ENCODE data around the gene TRIM72.

TRIM72 gene

DNA sequence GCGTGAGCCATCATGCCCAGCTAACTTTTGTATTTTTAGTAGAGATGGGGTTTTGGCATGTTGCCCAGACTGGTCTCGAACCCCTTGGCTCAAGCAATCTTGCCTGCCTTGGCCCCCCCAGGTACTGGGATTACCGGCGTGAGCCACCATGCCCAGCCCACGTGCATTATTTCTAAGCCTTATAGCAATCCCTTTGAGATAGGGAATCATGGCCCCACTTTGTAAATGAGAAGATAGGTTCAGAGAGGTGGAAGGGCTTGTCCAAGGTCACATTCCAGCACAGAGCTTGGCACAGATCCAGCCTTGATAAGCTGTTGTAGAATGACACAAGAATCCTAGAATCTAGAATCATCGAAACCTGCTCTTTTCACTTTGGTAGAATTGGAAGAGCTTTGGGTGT, 7.1 kb upstream of the TRIM72 start:
- Histone ChIP-seq H3K9me2 (replicated peaks; ENCODE audit: control insufficient read depth, low read length) (no peaks in the 10 kb centered on the region), H3K27ac (ENCODE audit: low read depth, low read length) (no peak overlapping the region), H4K20me1 (ENCODE audit: control insufficient read depth, insufficient read depth, low read depth, low read length) (no peaks in the 10 kb centered on the region; the same call in none of the 2 replicates), H3K36me3 (ENCODE audit: control insufficient read depth, low read length) (no peaks in the 10 kb centered on the region), H3K27me3 (ENCODE audit: control insufficient read depth, low read length) (peaks cover 42% of the 10 kb centered on the region), H3K79me2 (ENCODE audit: control insufficient read depth, low read length) (no peaks in the 10 kb centered on the region), H3F3A (ENCODE audit: control insufficient read depth, insufficient read depth) (peaks cover 4% of the 10 kb centered on the region; the same call in 1 of the 2 replicates), H3K4me2 (ENCODE audit: low read length) (no peak overlapping the region), H3K4me1 (ENCODE audit: control insufficient read depth, low read length) (peaks cover 14% of the 10 kb centered on the region), H3K9me3 (ENCODE audit: control insufficient read depth, insufficient read depth, low read length) (no peaks in the 10 kb centered on the region), H3K4me3 (ENCODE audit: low read length) (no peak overlapping the region)
- TF ChIP-seq EZH2phosphoT487 (IDR thresholded peaks at IDR 0.05; ENCODE audit: borderline replicate concordance, low read length) (no peak), CTCF (IDR thresholded peaks at IDR 0.05; ENCODE audit: low read depth, low read length, poor library complexity, severe bottlenecking) (no peak)

DNA sequence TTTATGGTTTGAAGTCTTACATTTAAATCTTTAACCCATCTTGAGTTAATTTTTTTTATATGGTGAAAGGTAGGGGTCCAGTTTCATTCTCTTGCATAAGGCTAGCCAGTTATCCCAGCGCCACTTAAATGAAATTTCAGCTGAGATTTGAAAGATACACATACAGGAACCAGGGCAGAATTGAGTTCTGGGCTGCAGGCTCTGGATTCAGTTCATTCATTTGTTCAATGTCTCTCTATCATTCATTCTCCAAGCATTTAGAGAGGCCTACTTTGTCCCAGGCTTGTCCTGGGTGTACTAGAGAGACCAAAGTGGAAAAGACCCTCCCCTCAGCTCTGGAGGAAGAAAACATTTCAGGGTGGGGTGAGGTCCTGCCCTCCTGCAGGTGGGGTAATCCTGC, 577 bp upstream of the TRIM72 start:
- no peak for TF ChIP-seq CTCF (IDR thresholded peaks at IDR 0.05; ENCODE audit: low read depth, low read length, poor library complexity, severe bottlenecking)
- TF ChIP-seq EZH2phosphoT487 (IDR thresholded peaks at IDR 0.05; ENCODE audit: borderline replicate concordance, low read length): no peak
- Histone ChIP-seq H3K79me2 (ENCODE audit: control insufficient read depth, low read length) (no peaks in the 10 kb centered on the region), H3K4me1 (ENCODE audit: control insufficient read depth, low read length) (no peaks in the 10 kb centered on the region), H3K9me3 (ENCODE audit: control insufficient read depth, insufficient read depth, low read length) (no peaks in the 10 kb centered on the region), H3F3A (ENCODE audit: control insufficient read depth, insufficient read depth) (no peaks in the 10 kb centered on the region), H3K4me2 (ENCODE audit: low read length) (no peak overlapping the region), H3K36me3 (ENCODE audit: control insufficient read depth, low read length) (no peaks in the 10 kb centered on the region), H3K9me2 (replicated peaks; ENCODE audit: control insufficient read depth, low read length) (no peaks in the 10 kb centered on the region), H3K4me3 (ENCODE audit: low read length) (no peak overlapping the region), H4K20me1 (ENCODE audit: control insufficient read depth, insufficient read depth, low read depth, low read length) (no peaks in the 10 kb centered on the region; the same call in 1 of the 2 replicates), H3K27me3 (ENCODE audit: control insufficient read depth, low read length) (peaks cover 37% of the 10 kb centered on the region), H3K27ac (ENCODE audit: low read depth, low read length) (no peak overlapping the region)

DNA sequence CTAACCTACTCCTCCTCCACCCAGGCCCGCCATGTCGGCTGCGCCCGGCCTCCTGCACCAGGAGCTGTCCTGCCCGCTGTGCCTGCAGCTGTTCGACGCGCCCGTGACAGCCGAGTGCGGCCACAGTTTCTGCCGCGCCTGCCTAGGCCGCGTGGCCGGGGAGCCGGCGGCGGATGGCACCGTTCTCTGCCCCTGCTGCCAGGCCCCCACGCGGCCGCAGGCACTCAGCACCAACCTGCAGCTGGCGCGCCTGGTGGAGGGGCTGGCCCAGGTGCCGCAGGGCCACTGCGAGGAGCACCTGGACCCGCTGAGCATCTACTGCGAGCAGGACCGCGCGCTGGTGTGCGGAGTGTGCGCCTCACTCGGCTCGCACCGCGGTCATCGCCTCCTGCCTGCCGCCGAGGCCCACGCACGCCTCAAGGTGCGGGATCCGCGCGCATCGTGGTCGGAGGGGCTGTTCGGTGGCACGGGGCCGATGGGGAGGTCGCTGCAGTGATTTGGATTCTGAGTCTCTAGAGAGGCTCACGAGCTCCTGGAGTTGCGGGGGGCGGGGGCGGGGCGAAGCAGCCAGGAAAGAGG, 878 bp downstream of the TRIM72 start:
- Histone ChIP-seq H3K79me2 (ENCODE audit: control insufficient read depth, low read length) (no peaks in the 10 kb centered on the region), H3K4me3 (ENCODE audit: low read length) (no peak overlapping the region), H3K9me3 (ENCODE audit: control insufficient read depth, insufficient read depth, low read length) (no peaks in the 10 kb centered on the region), H3K27me3 (ENCODE audit: control insufficient read depth, low read length) (peaks cover 37% of the 10 kb centered on the region), H3K4me1 (ENCODE audit: control insufficient read depth, low read length) (no peaks in the 10 kb centered on the region), H3K9me2 (replicated peaks; ENCODE audit: control insufficient read depth, low read length) (no peaks in the 10 kb centered on the region), H3K27ac (ENCODE audit: low read depth, low read length) (no peak overlapping the region), H3K36me3 (ENCODE audit: control insufficient read depth, low read length) (no peaks in the 10 kb centered on the region), H3K4me2 (ENCODE audit: low read length) (no peak overlapping the region), H4K20me1 (ENCODE audit: control insufficient read depth, insufficient read depth, low read depth, low read length) (no peaks in the 10 kb centered on the region; the same call in 1 of the 2 replicates), H3F3A (ENCODE audit: control insufficient read depth, insufficient read depth) (no peaks in the 10 kb centered on the region)
- TF ChIP-seq CTCF (IDR thresholded peaks at IDR 0.05; ENCODE audit: low read depth, low read length, poor library complexity, severe bottlenecking) (no peak), EZH2phosphoT487 (IDR thresholded peaks at IDR 0.05; ENCODE audit: borderline replicate concordance, low read length) (no peak)
